HG03060 (cell line): ENCODE data around the gene TMEM141.
"Not testable (repeated sequence)": the region's sequence is repeated elsewhere in the genome, so short reads cannot be mapped to it uniquely, and the experiment has no call there.

ENCODE experiments used
- ATAC-seq: cut with Tn5 transposase; IDR thresholded peaks from one replicate; pipeline ENCODE4 v1.9.1; 2021; ENCODE audit warnings: low read depth, moderate number of reproducible peaks; ENCODE audit not compliant: unreplicated experiment

Gene TMEM141

GRCh38 chr9:136829981-136830885 is 39.1 kb downstream of the TMEM141 start:
- ATAC-seq = no peak

- no peak for ATAC-seq
These were observed 40.0 kb downstream of the TMEM141 start for GRCh38 chr9:136831002-136831719.

GRCh38 chr9:136831720-136832104 is 40.6 kb downstream of the TMEM141 start:
- ATAC-seq = no peak

GRCh38 chr9:136832581-136832980 is 41.4 kb downstream of the TMEM141 start:
- no peak for ATAC-seq

- ATAC-seq = not testable (repeated sequence)
These were observed 42.4 kb downstream of the TMEM141 start for GRCh38 chr9:136833381-136834048.

GRCh38 chr9:136835162-136835931 is 44.2 kb downstream of the TMEM141 start:
- no peak for ATAC-seq

GRCh38 chr9:136835932-136836904 is 45.1 kb downstream of the TMEM141 start:
- no peak for ATAC-seq

GRCh38 chr9:136837146-136837855 is 46.2 kb downstream of the TMEM141 start:
- no peak for ATAC-seq

GRCh38 chr9:136837856-136838277 is 46.7 kb downstream of the TMEM141 start:
- not testable (repeated sequence) for ATAC-seq

- no peak for ATAC-seq
These were observed 47.4 kb downstream of the TMEM141 start for GRCh38 chr9:136838314-136839228.

GRCh38 chr9:136839229-136840139 is 48.3 kb downstream of the TMEM141 start:
- no peak for ATAC-seq

- no peak for ATAC-seq
These were observed 49.2 kb downstream of the TMEM141 start for GRCh38 chr9:136840140-136840876.

GRCh38 chr9:136840877-136841645 is 49.9 kb downstream of the TMEM141 start:
- no peak for ATAC-seq

GRCh38 chr9:136841646-136842379 is 50.7 kb downstream of the TMEM141 start:
- not testable (repeated sequence) for ATAC-seq
